Measurements from ENCODE around the gene MED12.
A peak's percentile ranks its signal among the peaks of the same experiment; 100 is the strongest.

MED12 gene

GRCh38 chrX:71118032-71118984, at the start of gene MED12:
TSS of gene MED12 (plus strand) at chrX:71118596. CDS start at chrX:71118755, 159 bp downstream.
- DNase-seq: peak; percentile 85

GRCh38 chrX:71070531-71070930, 47.9 kb upstream of the MED12 start:
- DNase-seq: no peak

- DNase-seq: no peak
Measured at GRCh38 chrX:71081330-71082123, 36.9 kb upstream of the MED12 start.

GRCh38 chrX:71082124-71082647, 36.2 kb upstream of the MED12 start:
- DNase-seq: no peak

- no peak for DNase-seq
Measured at GRCh38 chrX:71082822-71083221, 35.6 kb upstream of the MED12 start.

GRCh38 chrX:71085900-71086299, 32.5 kb upstream of the MED12 start:
- no peak for DNase-seq

GRCh38 chrX:71091263-71091662, 27.1 kb upstream of the MED12 start:
- DNase-seq: no peak

GRCh38 chrX:71095033-71095432, 23.4 kb upstream of the MED12 start:
- DNase-seq: no peak

GRCh38 chrX:71095555-71095980, 22.8 kb upstream of the MED12 start, which contains the start of gene FOXO4:
TSS of gene FOXO4 (plus strand) at chrX:71095851. CDS start at chrX:71096529, 678 bp downstream.
- peak; percentile 84 for DNase-seq

GRCh38 chrX:71095981-71096759, 22.2 kb upstream of the MED12 start:
- peak; percentile 68 for DNase-seq

GRCh38 chrX:71096760-71097032, 21.7 kb upstream of the MED12 start:
- DNase-seq: no peak

GRCh38 chrX:71098302-71098701, 20.1 kb upstream of the MED12 start:
- DNase-seq: peak; percentile 44

GRCh38 chrX:71098951-71099506, 19.4 kb upstream of the MED12 start:
- DNase-seq: no peak

GRCh38 chrX:71099736-71100135, 18.7 kb upstream of the MED12 start:
- DNase-seq: no peak

- DNase-seq: no peak
Measured at GRCh38 chrX:71100581-71101505, 17.6 kb upstream of the MED12 start.

GRCh38 chrX:71102292-71102691, 16.1 kb upstream of the MED12 start:
- no peak for DNase-seq

GRCh38 chrX:71103110-71103983, 15.0 kb upstream of the MED12 start:
- peak; percentile 82 for DNase-seq

GRCh38 chrX:71105628-71106027, 12.8 kb upstream of the MED12 start:
- no peak for DNase-seq

GRCh38 chrX:71106427-71106826, 12.0 kb upstream of the MED12 start, which contains the start of gene CXorf65:
TSS of gene CXorf65 (minus strand) at chrX:71106740. CDS start at chrX:71106556, 184 bp downstream.
- DNase-seq: no peak

- no peak for DNase-seq
Measured at GRCh38 chrX:71107245-71107644, 11.2 kb upstream of the MED12 start.
